T-helper 2 cell treated with Interferon-gamma antibody and Interleukin-4, amounts not matched to agents 100 ng/mL and 5 ng/mL, for 36 hours (primary cell): ENCODE measurements around the gene ETV7. TPM values are rescaled to one million over a fixed set of nuclear protein-coding genes. Genes with fewer than 3 reads are reported as not detected.

ENCODE experiments used
- intact Hi-C: fragments of 100-400 bp; cut with micrococcal nuclease; formaldehyde crosslinking; loops from one replicate; pipeline ENCODE4 v1.15.1; 2023
- total RNA-seq: library from RNA; stranded (reverse); gene quantifications from 2 replicates; pipeline ENCODE4 v1.2.3, GENCODE V29; 2022

ETV7 gene
- total RNA-seq, 1 donor from 2014 or later: 2.7 TPM

DNA sequence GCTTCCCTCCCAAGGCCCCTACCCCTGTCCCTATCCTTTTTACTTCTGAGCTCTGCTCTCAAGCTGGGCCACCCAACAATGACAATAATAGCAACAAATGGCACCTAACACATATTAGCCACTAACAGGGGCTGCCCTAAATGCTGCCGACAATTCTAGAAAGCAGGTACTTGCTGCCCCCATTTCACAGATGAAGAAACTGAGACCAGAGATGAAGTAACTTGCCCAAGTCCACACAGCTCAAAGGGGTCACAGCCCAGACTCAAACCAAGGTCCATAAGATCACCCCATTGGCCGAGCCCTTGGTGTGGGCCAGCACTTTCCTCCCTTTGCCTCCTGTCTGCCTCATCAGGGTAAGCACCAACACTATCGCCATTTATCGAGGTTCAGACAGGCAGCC is 62.8 kb downstream of the ETV7 start:
- intact Hi-C loops: no loop called here

GRCh38 chr6:36324191-36324590 is 63.3 kb downstream of the ETV7 start:
- intact Hi-C loops: no loop called here

- intact Hi-C loops: no loop called here
These were observed 64.4 kb downstream of the ETV7 start for GRCh38 chr6:36323062-36323461.

- intact Hi-C loops: no loop called here
These were observed 64.9 kb downstream of the ETV7 start for GRCh38 chr6:36322591-36322990.

DNA sequence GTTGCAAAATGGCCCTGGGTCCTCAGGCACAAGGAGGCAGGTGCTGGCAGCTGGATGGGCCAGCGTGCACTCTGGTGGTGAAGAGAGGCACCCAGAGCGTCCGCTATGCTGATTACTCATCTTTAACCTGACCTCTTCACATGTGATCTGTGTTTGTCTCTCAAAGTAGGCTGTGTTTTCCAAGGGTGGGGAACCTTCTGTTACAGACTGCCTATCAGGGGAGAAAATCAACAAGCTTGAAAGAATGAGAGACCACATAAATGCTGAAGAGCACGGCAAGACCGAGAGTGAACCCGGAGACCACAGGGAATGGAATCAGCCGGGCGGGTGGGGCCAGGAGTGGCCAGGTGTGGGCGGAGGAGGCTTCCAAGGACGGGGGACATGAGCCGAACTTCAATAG is 67.0 kb downstream of the ETV7 start:
- intact Hi-C loops: no loop called here

DNA sequence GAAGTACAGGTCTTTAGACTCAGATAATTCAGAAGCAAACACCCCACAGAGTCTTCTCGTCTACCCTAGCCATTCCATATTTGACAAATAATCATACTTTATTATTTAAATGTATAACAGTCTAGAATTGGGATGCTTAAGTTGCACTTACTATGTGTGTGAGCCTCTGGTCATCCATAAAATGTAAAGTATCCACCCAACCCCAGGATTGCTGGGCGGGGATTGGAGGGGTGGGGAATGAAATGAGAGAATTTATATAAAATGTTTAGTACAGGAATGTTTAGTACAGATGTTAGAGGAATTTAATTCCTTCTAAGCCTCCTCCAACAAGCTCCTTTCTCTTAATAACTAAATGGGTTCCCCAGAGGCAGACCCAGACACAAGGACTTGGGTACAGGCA is 67.6 kb downstream of the ETV7 start:
- intact Hi-C loops: no loop called here

DNA sequence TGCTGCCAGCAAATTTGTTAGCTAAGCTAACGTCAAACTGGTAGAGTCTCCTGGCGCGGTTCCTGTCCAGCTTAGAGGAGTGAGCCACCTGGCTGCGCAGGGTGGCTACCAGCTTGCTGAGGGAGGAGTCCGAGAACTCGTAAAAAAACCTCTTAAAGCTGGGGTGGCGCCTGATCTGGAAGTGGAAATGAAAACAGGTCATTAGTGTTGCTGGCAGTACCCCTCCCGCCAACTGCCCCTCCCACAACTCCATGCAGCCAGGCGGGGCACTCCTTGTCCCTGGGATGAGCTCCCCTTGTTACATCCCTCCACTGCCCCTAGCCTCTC is 68.1 kb downstream of the ETV7 start:
- intact Hi-C loops: no loop called here

DNA sequence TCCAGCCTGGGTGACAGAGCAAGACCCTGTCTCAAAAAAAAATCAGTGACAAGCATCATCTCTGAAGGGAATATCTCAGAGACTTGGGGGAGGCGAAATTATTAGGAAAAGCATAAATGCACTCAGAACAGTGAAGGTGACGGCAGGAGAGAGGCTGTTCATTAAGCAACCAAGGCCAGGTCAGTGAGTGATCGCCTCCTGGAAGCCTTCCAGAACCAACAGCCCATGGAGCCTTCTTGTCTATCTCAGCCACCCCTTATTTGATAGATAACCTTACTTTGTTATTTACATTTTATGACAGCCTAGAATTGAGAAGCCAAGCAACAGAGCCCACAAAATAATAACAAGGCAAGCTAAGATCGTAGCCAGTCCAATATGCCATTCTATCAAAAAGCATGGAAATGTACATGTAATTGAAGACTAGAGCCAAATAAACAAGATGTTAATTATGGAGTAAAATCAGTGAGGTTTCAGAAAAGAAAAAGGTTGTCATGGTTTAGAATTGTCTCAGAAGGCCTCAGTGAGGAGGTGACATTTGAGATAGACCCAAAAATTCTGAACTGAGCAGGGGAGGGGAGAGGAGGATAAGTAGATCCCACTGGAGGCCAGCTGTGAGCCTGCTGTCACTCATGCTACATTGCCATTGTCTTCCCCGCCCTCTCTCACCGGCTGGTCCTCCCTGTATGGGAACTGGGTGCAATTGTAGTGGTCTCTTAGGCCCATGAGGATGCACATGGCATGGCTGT is 68.6 kb downstream of the ETV7 start:
- intact Hi-C loops: no loop called here

- intact Hi-C loops: no loop called here
These were observed 69.8 kb downstream of the ETV7 start for GRCh38 chr6:36317623-36318022.

Other genes with a start within 250 kb of the ETV7 start
- gene BRPF3, start 190.9 kb downstream of the ETV7 start, total RNA-seq: 22.0 and 24.9 TPM in 2 replicates
- gene PNPLA1, start 117.6 kb downstream of the ETV7 start, total RNA-seq: not detected in 2 replicates
- not detected in 2 replicates for gene BNIP5, start 50.8 kb downstream of the ETV7 start, total RNA-seq
- gene PXT1, start 55.2 kb upstream of the ETV7 start, total RNA-seq: 0.09 and 0.11 TPM in 2 replicates
- gene KCTD20, start 55.3 kb upstream of the ETV7 start, total RNA-seq: 52.3 and 56.5 TPM in 2 replicates
- gene STK38, start 159.8 kb upstream of the ETV7 start, total RNA-seq: 75.8 and 76.7 TPM in 2 replicates
- gene SRSF3, start 206.7 kb upstream of the ETV7 start, total RNA-seq: 477 and 489 TPM in 2 replicates